ENCODE results near the gene INPP5K. TPM values are rescaled to one million over a fixed set of nuclear protein-coding genes. Genes with fewer than 3 reads are reported as not detected.
"Not testable (repeated sequence)": the region's sequence is repeated elsewhere in the genome, so short reads cannot be mapped to it uniquely, and the experiment has no call there.

Gene INPP5K
- total RNA-seq, 1 experiment from 2014 or later = 41.9 TPM

DNA sequence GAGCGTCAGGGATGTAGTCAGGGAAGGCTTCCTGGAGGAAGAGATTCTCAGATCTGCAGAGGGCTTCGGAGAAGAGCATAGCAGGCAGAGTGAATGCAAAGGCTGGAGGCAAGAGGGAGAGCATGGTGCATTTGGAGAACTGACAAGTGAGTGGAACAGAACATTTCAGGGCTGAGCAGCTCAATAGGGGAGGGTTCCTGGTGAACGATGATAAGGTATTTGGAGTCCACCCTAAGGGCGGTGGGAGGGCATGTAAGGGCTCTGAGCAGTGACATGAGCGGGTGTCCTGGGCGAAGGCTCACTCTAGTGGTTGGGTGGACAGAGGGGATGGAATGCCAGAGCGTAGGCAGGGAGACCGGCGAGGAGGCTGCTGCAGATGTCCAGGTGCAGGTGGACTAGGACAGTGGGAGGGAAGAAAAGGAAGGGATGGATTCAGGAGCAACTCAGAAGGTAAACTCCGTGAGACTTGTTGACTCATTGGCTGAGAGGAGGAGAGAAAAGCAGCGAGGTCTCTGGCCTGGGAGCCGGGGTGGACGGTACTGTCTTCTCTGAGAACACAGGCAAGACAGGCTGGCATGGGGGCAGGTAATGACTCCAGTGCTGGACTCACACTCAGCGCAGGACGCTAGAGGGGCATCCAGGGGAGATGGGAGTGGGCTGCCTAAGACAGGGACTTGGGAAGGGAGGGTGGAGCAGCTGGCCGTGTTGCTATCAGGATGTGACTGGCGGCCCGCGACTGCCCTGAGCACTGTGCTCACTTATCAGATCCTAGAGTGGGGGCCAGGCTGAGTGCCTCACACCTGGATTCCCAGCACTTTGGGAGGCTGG, 47.6 kb upstream of the INPP5K start:
- no peak for DNase-seq
- H2AFZ ChIP-seq = no peak overlapping the region
- H3K27me3 ChIP-seq (ENCODE audit: insufficient read depth, low read depth) = no peaks in the 10 kb centered on the region
- H3K9me3 ChIP-seq (ENCODE audit: insufficient read depth, low read depth) = no peaks in the 10 kb centered on the region
- TF ChIP-seq, protein P1, sequence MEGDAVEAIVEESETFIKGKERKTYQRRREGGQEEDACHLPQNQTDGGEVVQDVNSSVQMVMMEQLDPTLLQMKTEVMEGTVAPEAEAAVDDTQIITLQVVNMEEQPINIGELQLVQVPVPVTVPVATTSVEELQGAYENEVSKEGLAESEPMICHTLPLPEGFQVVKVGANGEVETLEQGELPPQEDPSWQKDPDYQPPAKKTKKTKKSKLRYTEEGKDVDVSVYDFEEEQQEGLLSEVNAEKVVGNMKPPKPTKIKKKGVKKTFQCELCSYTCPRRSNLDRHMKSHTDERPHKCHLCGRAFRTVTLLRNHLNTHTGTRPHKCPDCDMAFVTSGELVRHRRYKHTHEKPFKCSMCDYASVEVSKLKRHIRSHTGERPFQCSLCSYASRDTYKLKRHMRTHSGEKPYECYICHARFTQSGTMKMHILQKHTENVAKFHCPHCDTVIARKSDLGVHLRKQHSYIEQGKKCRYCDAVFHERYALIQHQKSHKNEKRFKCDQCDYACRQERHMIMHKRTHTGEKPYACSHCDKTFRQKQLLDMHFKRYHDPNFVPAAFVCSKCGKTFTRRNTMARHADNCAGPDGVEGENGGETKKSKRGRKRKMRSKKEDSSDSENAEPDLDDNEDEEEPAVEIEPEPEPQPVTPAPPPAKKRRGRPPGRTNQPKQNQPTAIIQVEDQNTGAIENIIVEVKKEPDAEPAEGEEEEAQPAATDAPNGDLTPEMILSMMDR (conservative IDR thresholded peaks at IDR 0.05) = no peak
- peaks cover 25% of the 10 kb centered on the region for H3K4me1 ChIP-seq (replicated peaks; ENCODE audit: insufficient read depth)
- H3K27ac ChIP-seq = no peak overlapping the region
- H3K79me2 ChIP-seq (ENCODE audit: low read depth) = peaks cover 31% of the 10 kb centered on the region
- no peaks in the 10 kb centered on the region for H3K9me2 ChIP-seq (ENCODE audit: insufficient read depth)
- peak overlapping the region; percentile 80 for H3K4me2 ChIP-seq
- peaks cover 24% of the 10 kb centered on the region for H4K20me1 ChIP-seq (ENCODE audit: insufficient read depth)
- ChIA-PET POLR2A (ENCODE audit: unreplicated experiment) (interaction anchor here (0.7 kb wide), 1 partner anchor 24 kb away, joined by 4 read pairs; no protein-coding TSS in a partner anchor), CTCF (no interaction called here)
- no peak overlapping the region; the same call in 1 of the 2 replicates for H3K4me3 ChIP-seq
- H3F3A ChIP-seq (ENCODE audit: insufficient read depth, low read depth) = peaks cover 18% of the 10 kb centered on the region; the same call in 1 of the 2 replicates
- H3K36me3 ChIP-seq (ENCODE audit: low read depth) = no peaks in the 10 kb centered on the region
- intact Hi-C loops (cut with micrococcal nuclease; ENCODE audit: unreplicated experiment) = loop anchor here (2.0 kb wide), 2 partner anchors 79 to 153 kb away; no protein-coding TSS in a partner anchor
- BruUV-seq (replicated peaks) = no TSS peak

DNA sequence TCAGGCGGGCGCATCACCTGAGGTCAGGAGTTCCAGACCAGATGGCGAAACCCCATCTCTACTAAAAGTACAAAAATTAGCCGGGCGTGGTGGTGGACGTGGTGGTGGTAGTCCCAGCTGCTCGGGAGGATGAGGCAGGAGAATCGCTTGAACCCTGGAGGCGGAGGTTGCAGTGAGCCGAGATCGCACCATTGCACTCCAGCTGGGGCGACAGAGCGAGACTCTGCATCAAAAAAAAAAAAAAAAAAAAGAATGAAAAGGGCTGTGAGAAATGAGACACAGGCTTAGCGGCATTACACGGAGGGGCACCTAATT, 47.0 kb upstream of the INPP5K start:
- H3K4me3 ChIP-seq = peak overlapping the region; percentile 64; the same call in 1 of the 2 replicates
- DNase-seq; H3K9me2 ChIP-seq (ENCODE audit: insufficient read depth); H3K27ac ChIP-seq; H3K36me3 ChIP-seq (ENCODE audit: low read depth); BruUV-seq (replicated peaks); CTCF ChIA-PET; H3K9me3 ChIP-seq (ENCODE audit: insufficient read depth, low read depth); H3K27me3 ChIP-seq (ENCODE audit: insufficient read depth, low read depth); POLR2A ChIA-PET (ENCODE audit: unreplicated experiment): not testable (repeated sequence)
- H4K20me1 ChIP-seq (ENCODE audit: insufficient read depth) = peaks cover 29% of the 10 kb centered on the region
- H3F3A ChIP-seq (ENCODE audit: insufficient read depth, low read depth) = peaks cover 18% of the 10 kb centered on the region; the same call in 1 of the 2 replicates
- intact Hi-C loops (cut with micrococcal nuclease; ENCODE audit: unreplicated experiment) = loop anchor here (2.0 kb wide), 2 partner anchors 79 to 153 kb away; no protein-coding TSS in a partner anchor
- peak overlapping the region; percentile 78 for H2AFZ ChIP-seq
- peaks cover 25% of the 10 kb centered on the region for H3K4me1 ChIP-seq (replicated peaks; ENCODE audit: insufficient read depth)
- H3K79me2 ChIP-seq (ENCODE audit: low read depth) = peaks cover 36% of the 10 kb centered on the region
- peak overlapping the region; percentile 80 for H3K4me2 ChIP-seq

DNA sequence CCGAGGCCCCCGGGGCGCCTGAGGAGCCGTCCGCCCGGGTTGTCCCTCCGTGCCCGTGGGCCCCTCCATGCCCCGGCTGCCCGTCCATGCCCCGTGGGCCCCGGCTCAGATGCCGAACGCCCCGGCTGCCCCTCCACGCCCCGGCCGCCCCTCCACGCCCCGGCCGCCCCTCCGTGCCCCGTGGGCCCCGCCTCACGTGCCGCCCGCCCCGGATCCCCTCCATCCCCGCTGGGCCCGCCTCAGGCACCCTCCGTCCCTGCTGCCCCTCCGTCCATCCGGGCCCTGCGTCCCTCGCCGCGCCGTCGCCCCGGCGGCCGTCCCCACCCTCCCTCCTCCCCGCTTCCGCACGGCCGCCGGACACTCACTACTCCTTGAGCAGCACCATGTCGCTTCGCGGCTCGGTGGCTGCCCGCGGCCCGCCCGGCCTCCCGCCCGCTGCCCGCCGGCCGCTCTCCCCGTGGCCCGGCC, 45.8 kb upstream of the INPP5K start:
- Histone ChIP-seq H2AFZ (peak overlapping the region; percentile 72; the same call in 1 of the 2 replicates), H3K4me2 (peak overlapping the region; percentile 91), H3K79me2 (ENCODE audit: low read depth) (peaks cover 45% of the 10 kb centered on the region), H3K4me3 (peak overlapping the region; percentile 92), H3K9me3 (ENCODE audit: insufficient read depth, low read depth) (no peaks in the 10 kb centered on the region), H3K4me1 (replicated peaks; ENCODE audit: insufficient read depth) (peaks cover 25% of the 10 kb centered on the region), H3F3A (ENCODE audit: insufficient read depth, low read depth) (peaks cover 22% of the 10 kb centered on the region; the same call in 1 of the 2 replicates), H3K27ac (no peak overlapping the region), H3K27me3 (ENCODE audit: insufficient read depth, low read depth) (no peaks in the 10 kb centered on the region), H3K36me3 (ENCODE audit: low read depth) (0 out of 2 replicates have a peak, but pooled peaks cover 6% of the 10 kb centered on the region), H4K20me1 (ENCODE audit: insufficient read depth) (peaks cover 40% of the 10 kb centered on the region), H3K9me2 (ENCODE audit: insufficient read depth) (no peaks in the 10 kb centered on the region)
- CTCF ChIA-PET = no interaction called here
- POLR2A ChIA-PET (ENCODE audit: unreplicated experiment) = interaction anchor here (0.5 to 0.6 kb wide), 2 partner anchors 81 to 302 kb away, joined by 5 to 6 read pairs; no protein-coding TSS in a partner anchor
- TF ChIP-seq, protein P1 (conservative IDR thresholded peaks at IDR 0.05) = no peak
- no peak for TF ChIP-seq EZH2 (IDR thresholded peaks at IDR 0.05; ENCODE audit: low read depth)
- BruUV-seq (replicated peaks) = no TSS peak
- no peak for DNase-seq
- intact Hi-C loops (cut with micrococcal nuclease; ENCODE audit: unreplicated experiment) = loop anchor here (1.0 to 2.0 kb wide), 3 partner anchors 74 to 155 kb away; no protein-coding TSS in a partner anchor

Data from PC-9 (cell line).